Neural crest cell (in vitro differentiated cells): Measurements from ENCODE around the gene GOLGA8S. TPM values are rescaled to one million over a fixed set of nuclear protein-coding genes. Genes with fewer than 3 reads are reported as not detected.
"Not testable (repeated sequence)": the region's sequence is repeated elsewhere in the genome, so short reads cannot be mapped to it uniquely, and the experiment has no call there.

Source experiments
- DNase-seq: peaks from one replicate; pipeline ENCODE4 v3.0.0; 2021; ENCODE audit warnings: low read depth, mixed read lengths, low spot score
- H3K27ac Mint-ChIP-seq: one replicate; pipeline ENCODE4 v1.8.0; 2021; ENCODE audit warnings: mild to moderate bottlenecking, mixed read lengths; ENCODE audit not compliant: unreplicated experiment
- H3K27me3 Mint-ChIP-seq: 2 replicates; pipeline ENCODE4 v1.8.0; 2021; ENCODE audit warnings: low read depth, mild to moderate bottlenecking, mixed read lengths
- H3K36me3 Mint-ChIP-seq: 2 replicates; pipeline ENCODE4 v1.8.0; 2021; ENCODE audit warnings: low read depth, mild to moderate bottlenecking, mixed read lengths
- H3K4me1 Mint-ChIP-seq: 2 replicates; pipeline ENCODE4 v1.8.0; 2021; ENCODE audit warnings: mixed read lengths
- H3K4me3 Mint-ChIP-seq: one replicate; pipeline ENCODE4 v1.8.0; 2021; ENCODE audit warnings: mild to moderate bottlenecking, mixed read lengths
- H3K9me3 Mint-ChIP-seq: 2 replicates; pipeline ENCODE4 v1.8.0; 2021; ENCODE audit warnings: mixed read lengths
- total RNA-seq: library from RNA; stranded (reverse); gene quantifications from 2 replicates; pipeline ENCODE4 v1.2.1, GENCODE V29; 2021
- TF ChIP-seq, protein P1 (sequence below): fragments of 200-600 bp; sonication (generic); conservative IDR thresholded peaks from 2 replicates; pipeline ENCODE4 v1.5.0; 2021; ENCODE audit warnings: antibody characterized with exemption, mild to moderate bottlenecking

GOLGA8S gene
- total RNA-seq, 1 donor from 2014 or later = 0.33 TPM

DNA sequence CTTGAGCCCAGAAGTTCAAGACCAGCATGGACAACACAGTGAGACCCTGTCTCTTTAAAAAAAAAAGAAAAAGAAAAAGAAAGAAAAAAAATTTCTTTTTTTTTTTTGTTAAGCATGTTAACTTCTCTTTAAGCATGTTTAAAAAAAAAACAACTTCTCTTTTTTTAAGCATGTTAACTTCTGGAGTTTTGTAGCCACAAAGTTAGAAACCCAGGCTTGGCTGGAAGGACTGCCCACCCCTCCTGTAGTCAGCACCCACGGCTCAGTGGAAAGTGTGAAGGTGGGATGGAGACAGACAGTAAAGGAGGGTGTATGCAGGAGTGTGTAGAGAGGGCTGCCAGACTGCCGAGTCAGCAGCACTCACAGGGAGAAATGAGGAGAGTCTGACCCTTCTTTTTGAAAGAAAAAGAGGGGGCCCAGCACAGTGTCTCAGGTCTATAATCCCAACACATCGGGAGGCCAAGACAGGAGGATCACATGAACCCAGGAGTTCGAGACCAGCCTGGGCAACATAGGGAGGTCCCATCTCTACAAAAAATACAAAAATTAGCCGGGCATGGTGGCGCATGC lies 33.2 kb downstream of the GOLGA8S start:
- Mint-ChIP-seq H3K4me3 (no peak overlapping the region), H3K36me3 (no peaks in the 10 kb centered on the region), H3K27ac (no peak overlapping the region), H3K9me3 (no peaks in the 10 kb centered on the region), H3K27me3 (no peaks in the 10 kb centered on the region), H3K4me1 (no peaks in the 10 kb centered on the region)
- no peak for DNase-seq
- TF ChIP-seq, protein P1, sequence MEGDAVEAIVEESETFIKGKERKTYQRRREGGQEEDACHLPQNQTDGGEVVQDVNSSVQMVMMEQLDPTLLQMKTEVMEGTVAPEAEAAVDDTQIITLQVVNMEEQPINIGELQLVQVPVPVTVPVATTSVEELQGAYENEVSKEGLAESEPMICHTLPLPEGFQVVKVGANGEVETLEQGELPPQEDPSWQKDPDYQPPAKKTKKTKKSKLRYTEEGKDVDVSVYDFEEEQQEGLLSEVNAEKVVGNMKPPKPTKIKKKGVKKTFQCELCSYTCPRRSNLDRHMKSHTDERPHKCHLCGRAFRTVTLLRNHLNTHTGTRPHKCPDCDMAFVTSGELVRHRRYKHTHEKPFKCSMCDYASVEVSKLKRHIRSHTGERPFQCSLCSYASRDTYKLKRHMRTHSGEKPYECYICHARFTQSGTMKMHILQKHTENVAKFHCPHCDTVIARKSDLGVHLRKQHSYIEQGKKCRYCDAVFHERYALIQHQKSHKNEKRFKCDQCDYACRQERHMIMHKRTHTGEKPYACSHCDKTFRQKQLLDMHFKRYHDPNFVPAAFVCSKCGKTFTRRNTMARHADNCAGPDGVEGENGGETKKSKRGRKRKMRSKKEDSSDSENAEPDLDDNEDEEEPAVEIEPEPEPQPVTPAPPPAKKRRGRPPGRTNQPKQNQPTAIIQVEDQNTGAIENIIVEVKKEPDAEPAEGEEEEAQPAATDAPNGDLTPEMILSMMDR = no peak

- no peaks in the 10 kb centered on the region for H3K36me3 Mint-ChIP-seq
- no peak for DNase-seq
- no peak overlapping the region for H3K27ac Mint-ChIP-seq
- H3K27me3 Mint-ChIP-seq = no peaks in the 10 kb centered on the region
- no peaks in the 10 kb centered on the region for H3K4me1 Mint-ChIP-seq
- no peak overlapping the region for H3K4me3 Mint-ChIP-seq
- H3K9me3 Mint-ChIP-seq = no peaks in the 10 kb centered on the region
- TF ChIP-seq, protein P1 = no peak
Observed at GRCh38 chr15:23395030-23395692, 40.6 kb downstream of the GOLGA8S start.

DNA sequence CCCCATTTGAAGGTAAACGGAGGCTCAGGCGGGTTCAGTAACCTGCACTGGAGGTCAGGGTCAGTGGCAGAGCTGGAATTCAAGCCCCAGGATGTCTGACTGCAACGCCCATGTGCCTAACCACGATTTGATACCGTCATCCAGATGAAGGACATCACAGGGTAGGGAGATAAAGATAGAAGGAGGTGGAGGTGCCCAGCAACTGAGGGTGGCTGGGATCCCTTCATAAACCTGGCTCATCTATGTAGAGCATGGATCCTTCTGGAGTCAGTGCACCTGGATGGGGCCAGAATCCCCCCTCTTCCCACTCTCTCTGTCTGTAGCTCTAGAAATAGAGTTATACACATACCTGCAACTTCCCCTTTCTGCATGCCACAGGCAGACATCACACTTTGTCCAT lies 41.3 kb downstream of the GOLGA8S start:
- Mint-ChIP-seq H3K36me3 (no peaks in the 10 kb centered on the region), H3K9me3 (no peaks in the 10 kb centered on the region), H3K27me3 (no peaks in the 10 kb centered on the region), H3K4me3 (no peak overlapping the region), H3K4me1 (no peaks in the 10 kb centered on the region), H3K27ac (no peak overlapping the region)
- TF ChIP-seq, protein P1 = no peak
- no peak for DNase-seq

GRCh38 chr15:23397779-23398178 lies 43.2 kb downstream of the GOLGA8S start:
- no peaks in the 10 kb centered on the region for H3K27me3 Mint-ChIP-seq
- H3K9me3 Mint-ChIP-seq = no peaks in the 10 kb centered on the region
- H3K27ac Mint-ChIP-seq = no peak overlapping the region
- no peaks in the 10 kb centered on the region for H3K4me1 Mint-ChIP-seq
- no peak overlapping the region for H3K4me3 Mint-ChIP-seq
- no peak for DNase-seq
- TF ChIP-seq, protein P1 = no peak
- no peaks in the 10 kb centered on the region for H3K36me3 Mint-ChIP-seq

DNA sequence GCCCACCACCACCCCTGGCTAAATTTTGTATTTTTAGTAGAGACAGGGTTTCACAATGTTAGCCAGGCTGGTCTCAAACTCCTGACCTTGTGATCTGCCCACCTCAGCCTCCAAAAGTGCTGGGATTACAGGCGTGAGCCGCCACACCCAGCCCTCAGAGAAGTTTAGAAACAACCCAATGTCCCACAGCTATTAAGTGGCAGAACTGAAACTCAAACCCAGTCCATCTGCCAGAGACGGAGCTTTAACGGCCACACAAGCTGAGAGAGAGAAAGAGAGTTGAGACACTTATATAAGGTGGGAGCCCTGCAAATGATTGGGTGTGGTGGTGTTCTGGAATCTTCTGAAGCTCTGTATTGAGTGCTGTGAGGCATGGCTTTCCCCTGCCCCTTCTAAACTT lies 43.8 kb downstream of the GOLGA8S start:
- H3K4me1 Mint-ChIP-seq, H3K27me3 Mint-ChIP-seq, H3K36me3 Mint-ChIP-seq, DNase-seq, H3K27ac Mint-ChIP-seq, H3K4me3 Mint-ChIP-seq, H3K9me3 Mint-ChIP-seq: not testable (repeated sequence)

- H3K27me3 Mint-ChIP-seq, H3K36me3 Mint-ChIP-seq, H3K4me1 Mint-ChIP-seq, H3K4me3 Mint-ChIP-seq, H3K27ac Mint-ChIP-seq, H3K9me3 Mint-ChIP-seq, DNase-seq: not testable (repeated sequence)
Observed at GRCh38 chr15:23399207-23399606, 44.7 kb downstream of the GOLGA8S start.
